GM12874 (cell line): Measurements from ENCODE around the gene LRMDA.

ENCODE experiments used
- TF ChIP-seq, protein P1 (sequence below): IDR thresholded peaks from 2 replicates; pipeline ENCODE4 v1.5.1; 2011; ENCODE audit warnings: low read depth, mild to moderate bottlenecking, control low read depth, low read length, moderate library complexity; ENCODE audit not compliant: insufficient read depth

Gene LRMDA

GRCh38 chr10:75531571-75532031 is 100.2 kb downstream of the LRMDA start:
- TF ChIP-seq, protein P1, sequence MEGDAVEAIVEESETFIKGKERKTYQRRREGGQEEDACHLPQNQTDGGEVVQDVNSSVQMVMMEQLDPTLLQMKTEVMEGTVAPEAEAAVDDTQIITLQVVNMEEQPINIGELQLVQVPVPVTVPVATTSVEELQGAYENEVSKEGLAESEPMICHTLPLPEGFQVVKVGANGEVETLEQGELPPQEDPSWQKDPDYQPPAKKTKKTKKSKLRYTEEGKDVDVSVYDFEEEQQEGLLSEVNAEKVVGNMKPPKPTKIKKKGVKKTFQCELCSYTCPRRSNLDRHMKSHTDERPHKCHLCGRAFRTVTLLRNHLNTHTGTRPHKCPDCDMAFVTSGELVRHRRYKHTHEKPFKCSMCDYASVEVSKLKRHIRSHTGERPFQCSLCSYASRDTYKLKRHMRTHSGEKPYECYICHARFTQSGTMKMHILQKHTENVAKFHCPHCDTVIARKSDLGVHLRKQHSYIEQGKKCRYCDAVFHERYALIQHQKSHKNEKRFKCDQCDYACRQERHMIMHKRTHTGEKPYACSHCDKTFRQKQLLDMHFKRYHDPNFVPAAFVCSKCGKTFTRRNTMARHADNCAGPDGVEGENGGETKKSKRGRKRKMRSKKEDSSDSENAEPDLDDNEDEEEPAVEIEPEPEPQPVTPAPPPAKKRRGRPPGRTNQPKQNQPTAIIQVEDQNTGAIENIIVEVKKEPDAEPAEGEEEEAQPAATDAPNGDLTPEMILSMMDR = no peak

DNA sequence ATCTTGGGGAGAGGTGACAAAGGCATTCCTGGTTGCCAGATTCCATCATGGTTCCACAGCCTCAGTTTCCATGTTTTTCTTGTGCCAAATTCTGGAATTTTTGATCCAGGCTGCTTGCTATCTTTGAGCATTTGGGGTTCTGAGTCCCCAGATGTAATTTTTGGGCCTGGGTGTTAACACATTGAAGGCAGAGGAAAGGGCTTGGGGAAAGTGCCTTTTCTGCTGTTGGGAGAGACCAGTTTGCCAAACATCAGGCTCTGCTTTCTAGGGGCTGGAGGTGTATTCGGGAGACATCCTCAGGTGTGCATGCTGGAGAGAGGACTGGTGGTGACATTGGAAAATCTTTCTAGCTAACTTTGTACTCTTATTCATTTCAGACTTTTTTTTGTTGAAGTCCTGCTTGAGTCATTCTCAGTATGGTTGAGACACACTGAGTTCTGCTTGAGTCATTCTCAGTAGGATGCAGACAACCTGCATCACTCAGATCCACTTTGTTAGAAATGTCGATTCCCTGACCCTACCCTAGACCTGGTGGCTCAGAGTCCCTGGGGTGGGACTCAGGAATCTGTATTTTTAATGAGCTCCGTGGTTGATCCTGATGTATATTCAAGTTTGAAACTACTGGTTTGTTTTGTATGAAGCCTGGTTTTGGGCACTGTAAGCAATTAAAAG is 101.0 kb downstream of the LRMDA start:
- TF ChIP-seq, protein P1 = no peak

GRCh38 chr10:75538144-75538543 is 106.7 kb downstream of the LRMDA start:
- TF ChIP-seq, protein P1 = no peak

- TF ChIP-seq, protein P1 = no peak
Observed at GRCh38 chr10:75538765-75539164, 107.3 kb downstream of the LRMDA start.

DNA sequence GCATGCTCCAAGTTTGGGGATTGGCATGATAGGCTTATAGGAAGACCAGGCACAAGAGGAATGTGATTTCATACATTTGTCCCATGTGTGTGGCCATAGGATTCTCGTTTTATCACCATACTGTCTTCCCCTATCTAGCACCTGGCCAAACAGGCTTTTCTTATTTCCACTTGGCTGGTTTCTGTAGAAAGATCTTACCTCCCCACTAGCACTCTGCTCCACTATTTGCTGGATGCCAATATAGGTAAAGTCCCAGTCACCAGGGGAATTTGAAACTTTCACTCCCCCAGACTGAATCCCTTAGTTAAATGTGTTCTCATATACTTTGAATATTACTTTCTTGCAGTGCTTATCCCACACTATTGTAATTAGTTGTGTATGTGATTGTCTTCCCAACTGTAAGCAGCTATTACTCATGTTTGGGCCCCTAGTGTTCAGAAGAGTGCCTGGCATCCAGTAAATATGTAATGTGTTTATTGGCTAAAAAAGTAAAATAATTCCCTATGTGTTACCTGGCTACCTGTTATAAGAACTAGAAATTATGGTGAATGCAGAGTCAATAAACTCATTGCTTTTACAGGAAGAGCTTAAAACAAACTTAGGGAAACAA is 109.0 kb downstream of the LRMDA start:
- TF ChIP-seq, protein P1 = no peak

GRCh38 chr10:75540981-75541380 is 109.6 kb downstream of the LRMDA start:
- TF ChIP-seq, protein P1 = no peak

DNA sequence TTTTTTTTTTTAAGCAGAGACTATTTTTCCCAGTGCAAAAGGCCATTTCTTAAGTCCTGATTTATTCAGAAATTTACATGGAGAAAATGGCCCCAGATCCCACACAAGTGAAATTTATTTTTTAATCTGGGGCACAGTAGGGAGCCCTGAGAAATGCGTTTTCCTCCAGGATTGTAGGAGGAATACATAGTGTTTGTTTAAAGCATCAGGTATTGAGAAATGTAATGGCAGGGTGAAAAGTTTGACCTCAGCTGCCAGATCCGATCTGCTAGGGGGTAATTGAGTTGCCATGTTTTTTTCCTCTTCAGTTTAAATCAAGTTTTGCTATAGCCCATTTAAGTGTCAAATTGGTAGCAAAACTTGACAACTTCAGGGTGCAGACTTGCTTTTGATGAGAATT is 110.0 kb downstream of the LRMDA start:
- TF ChIP-seq, protein P1 = no peak
